Suprapubic skin (tissue), 4 donors: Measurements from ENCODE around the gene CHST8. TPM values are rescaled to one million over a fixed set of nuclear protein-coding genes. Genes with fewer than 3 reads are reported as not detected.

ENCODE experiments used
- DNase-seq, 2 donors: peaks; one replicate each; pipeline ENCODE4 v3.0.0-alpha.2; 2019; ENCODE audit warnings: low spot score in 2 of 2
- H3K27ac ChIP-seq: fragments of 200-600 bp; sonication (generic); one replicate; pipeline ENCODE4 v1.5.1; 2019
- H3K27me3 ChIP-seq: fragments of 200-600 bp; sonication (generic); one replicate; pipeline ENCODE4 v1.5.1; 2019
- H3K36me3 ChIP-seq: fragments of 200-600 bp; sonication (generic); one replicate; pipeline ENCODE4 v1.5.1; 2019
- H3K4me1 ChIP-seq: fragments of 200-600 bp; sonication (generic); one replicate; pipeline ENCODE4 v1.5.1; 2019
- H3K4me3 ChIP-seq: fragments of 200-600 bp; sonication (generic); one replicate; pipeline ENCODE4 v1.5.1; 2019; ENCODE audit warnings: mild to moderate bottlenecking
- H3K9me3 ChIP-seq: fragments of 200-600 bp; sonication (generic); one replicate; pipeline ENCODE4 v1.5.1; 2019
- EP300 ChIP-seq: sonication (generic); formaldehyde crosslinking; IDR thresholded peaks from one replicate; pipeline ENCODE4 v1.6.1; 2017; ENCODE audit warnings: antibody characterized with exemption
- POLR2A ChIP-seq, 2 donors: fragments of 450-650 bp; IDR thresholded peaks; one replicate each; pipeline ENCODE4 v1.6.1; 2017; ENCODE audit warnings: antibody characterized with exemption in 2 of 2, mild to moderate bottlenecking in 2 of 2, moderate library complexity in 2 of 2
- POLR2AphosphoS5 ChIP-seq, 3 donors: sonication (generic); formaldehyde crosslinking; IDR thresholded peaks; one replicate each; pipeline ENCODE4 v1.6.1; 2017; ENCODE audit warnings: antibody characterized with exemption in 3 of 3
- WGBS: methylation state at CpG from one replicate; pipeline ENCODE4 v1.1.5; 2018; 5-methylcytosine and 5-hydroxymethylcytosine counted together
- total RNA-seq, 4 donors: library from RNA; depleted of rRNA; stranded (reverse); fragments of >200 nt; gene quantifications; one replicate each; pipeline ENCODE4 v1.1.0, GENCODE V29; 2016
- TF ChIP-seq, protein P1 (sequence below), 2 donors: fragments of 200-600 bp in 1 of 2; fragments of 450-650 bp in 1 of 2; sonication (generic) in 1 of 2; IDR thresholded peaks; one replicate each; pipeline ENCODE4 v1.5.1; 2016 to 2019; ENCODE audit warnings: antibody characterized with exemption in 2 of 2, mild to moderate bottlenecking in 1 of 2, moderate library complexity in 1 of 2

Gene CHST8
- total RNA-seq, 4 donors from 2014 or later: 0.36 TPM; not detected in 3

- DNase-seq: no peak
- Histone ChIP-seq H3K27me3 (peaks cover 25% of the 10 kb centered on the region), H3K36me3 (no peaks in the 10 kb centered on the region), H3K4me1 (no peaks in the 10 kb centered on the region), H3K27ac (no peak overlapping the region), H3K9me3 (no peaks in the 10 kb centered on the region), H3K4me3 (no peak overlapping the region)
- WGBS: 45% methylated on average over 4 of the region's 4 CpGs
- TF ChIP-seq, protein P1, sequence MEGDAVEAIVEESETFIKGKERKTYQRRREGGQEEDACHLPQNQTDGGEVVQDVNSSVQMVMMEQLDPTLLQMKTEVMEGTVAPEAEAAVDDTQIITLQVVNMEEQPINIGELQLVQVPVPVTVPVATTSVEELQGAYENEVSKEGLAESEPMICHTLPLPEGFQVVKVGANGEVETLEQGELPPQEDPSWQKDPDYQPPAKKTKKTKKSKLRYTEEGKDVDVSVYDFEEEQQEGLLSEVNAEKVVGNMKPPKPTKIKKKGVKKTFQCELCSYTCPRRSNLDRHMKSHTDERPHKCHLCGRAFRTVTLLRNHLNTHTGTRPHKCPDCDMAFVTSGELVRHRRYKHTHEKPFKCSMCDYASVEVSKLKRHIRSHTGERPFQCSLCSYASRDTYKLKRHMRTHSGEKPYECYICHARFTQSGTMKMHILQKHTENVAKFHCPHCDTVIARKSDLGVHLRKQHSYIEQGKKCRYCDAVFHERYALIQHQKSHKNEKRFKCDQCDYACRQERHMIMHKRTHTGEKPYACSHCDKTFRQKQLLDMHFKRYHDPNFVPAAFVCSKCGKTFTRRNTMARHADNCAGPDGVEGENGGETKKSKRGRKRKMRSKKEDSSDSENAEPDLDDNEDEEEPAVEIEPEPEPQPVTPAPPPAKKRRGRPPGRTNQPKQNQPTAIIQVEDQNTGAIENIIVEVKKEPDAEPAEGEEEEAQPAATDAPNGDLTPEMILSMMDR (IDR thresholded peaks at IDR 0.05): no peak
- TF ChIP-seq POLR2AphosphoS5 (IDR thresholded peaks at IDR 0.05) (no peak), POLR2A (IDR thresholded peaks at IDR 0.05) (no peak), EP300 (no peak)
Observed at GRCh38 chr19:33747273-33747672, 125.5 kb downstream of the CHST8 start.

- Histone ChIP-seq H3K27ac (no peak overlapping the region), H3K9me3 (no peaks in the 10 kb centered on the region), H3K4me1 (no peaks in the 10 kb centered on the region), H3K27me3 (peaks cover 25% of the 10 kb centered on the region), H3K4me3 (no peak overlapping the region), H3K36me3 (no peaks in the 10 kb centered on the region)
- WGBS: 92% methylated on average over 2 of the region's 8 CpGs
- TF ChIP-seq, protein P1 (IDR thresholded peaks at IDR 0.05): no peak
- TF ChIP-seq EP300 (no peak), POLR2A (IDR thresholded peaks at IDR 0.05) (no peak), POLR2AphosphoS5 (IDR thresholded peaks at IDR 0.05) (no peak)
- no peak for DNase-seq
Observed at GRCh38 chr19:33748231-33748630, 126.5 kb downstream of the CHST8 start.

- WGBS: 68% methylated on average over 3 of the region's 3 CpGs
- Histone ChIP-seq H3K4me1 (no peaks in the 10 kb centered on the region), H3K36me3 (no peaks in the 10 kb centered on the region), H3K27me3 (peaks cover 25% of the 10 kb centered on the region), H3K4me3 (no peak overlapping the region), H3K27ac (no peak overlapping the region), H3K9me3 (no peaks in the 10 kb centered on the region)
- DNase-seq: no peak
- no peak for TF ChIP-seq POLR2AphosphoS5 (IDR thresholded peaks at IDR 0.05)
- TF ChIP-seq POLR2A (IDR thresholded peaks at IDR 0.05): no peak
- TF ChIP-seq, protein P1 (IDR thresholded peaks at IDR 0.05): no peak
- no peak for TF ChIP-seq EP300
Observed at GRCh38 chr19:33749016-33749415, 127.3 kb downstream of the CHST8 start.

- DNase-seq: no peak
- Histone ChIP-seq H3K4me1 (no peaks in the 10 kb centered on the region), H3K36me3 (no peaks in the 10 kb centered on the region), H3K9me3 (no peaks in the 10 kb centered on the region), H3K27me3 (peaks cover 29% of the 10 kb centered on the region), H3K27ac (no peak overlapping the region), H3K4me3 (no peak overlapping the region)
- TF ChIP-seq EP300 (no peak), POLR2A (IDR thresholded peaks at IDR 0.05) (no peak), POLR2AphosphoS5 (IDR thresholded peaks at IDR 0.05) (no peak)
- TF ChIP-seq, protein P1 (IDR thresholded peaks at IDR 0.05): no peak
- WGBS: 92% methylated on average over 8 of the region's 12 CpGs
Observed at GRCh38 chr19:33749619-33750175, 127.9 kb downstream of the CHST8 start.

DNA sequence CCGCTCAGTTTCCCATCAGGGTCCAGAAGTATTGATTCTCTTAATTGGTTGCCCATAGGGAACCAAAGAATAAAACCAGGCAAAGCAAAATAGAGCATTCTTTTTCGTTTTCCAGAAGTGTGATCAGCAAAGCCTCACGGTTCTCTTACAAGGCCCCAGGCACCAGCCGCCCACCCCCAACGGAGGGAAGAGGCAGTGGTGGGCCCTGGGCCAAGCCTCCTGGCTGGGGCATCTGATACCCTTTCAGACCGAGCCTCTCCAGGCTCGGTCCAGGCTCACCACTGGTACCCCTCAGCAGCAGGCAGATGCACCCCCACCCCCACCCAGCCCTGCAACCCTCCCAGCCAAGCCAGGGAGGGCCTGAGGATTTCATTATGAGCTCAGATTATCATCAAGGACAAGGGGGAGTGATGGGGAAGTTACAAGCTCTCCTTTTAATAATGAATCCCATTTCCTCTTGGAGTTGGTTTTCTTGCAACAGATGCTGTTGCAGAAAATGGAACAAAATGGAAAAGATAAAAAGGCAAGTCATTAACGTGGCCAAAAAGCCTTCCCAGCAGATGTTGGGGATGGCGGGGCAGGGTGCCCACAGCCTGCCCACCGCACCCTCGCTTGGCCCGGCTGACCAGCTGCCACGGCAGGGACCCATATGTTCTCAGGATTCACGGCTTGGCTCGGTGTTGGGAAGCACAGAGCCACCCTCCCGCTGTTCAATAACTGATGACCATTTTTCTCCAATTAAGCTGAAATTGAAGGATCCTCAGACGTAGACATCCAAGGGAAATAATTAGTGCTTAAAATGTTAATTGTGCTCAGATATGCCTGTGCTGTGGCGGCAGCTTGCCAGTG lies 129.1 kb downstream of the CHST8 start:
- H3K9me3 ChIP-seq: no peaks in the 10 kb centered on the region
- no peak for DNase-seq
- no peak overlapping the region for H3K27ac ChIP-seq
- TF ChIP-seq, protein P1 (IDR thresholded peaks at IDR 0.05): no peak
- no peak for TF ChIP-seq EP300
- no peak for TF ChIP-seq POLR2A (IDR thresholded peaks at IDR 0.05)
- TF ChIP-seq POLR2AphosphoS5 (IDR thresholded peaks at IDR 0.05): no peak
- H3K36me3 ChIP-seq: no peaks in the 10 kb centered on the region
- no peak overlapping the region for H3K4me3 ChIP-seq
- no peaks in the 10 kb centered on the region for H3K4me1 ChIP-seq
- 67% methylated on average over 17 of the region's 18 CpGs for WGBS
- peaks cover 29% of the 10 kb centered on the region for H3K27me3 ChIP-seq
